Activated CD8-positive, alpha-beta T cell treated with anti-CD3 and anti-CD28 coated beads for 36 hours (primary cell): ENCODE measurements around the gene CCDC171. TPM values are rescaled to one million over a fixed set of nuclear protein-coding genes. Genes with fewer than 3 reads are reported as not detected.

Experiments used
- ATAC-seq: fragments of 200-7000 bp; cut with Tn5 transposase; one replicate; pipeline ENCODE4 v1.10.0; 2021; ENCODE audit warnings: mild to moderate bottlenecking, moderate library complexity
- CTCF ChIA-PET: fragments of 350-600 bp; sonication (Branson Sonifier 250); formaldehyde crosslinking; loops from one replicate; lab custom pipeline; 2021; ENCODE audit warnings: antibody characterized with exemption; lab: Charles Lee
- POLR2A ChIA-PET: fragments of 350-600 bp; sonication (Branson Sonifier 250); formaldehyde crosslinking; loops from one replicate; lab custom pipeline; 2021; ENCODE audit warnings: antibody characterized with exemption; lab: Charles Lee
- DNase-seq: peaks from one replicate; pipeline ENCODE4 v3.0.0-alpha.2; 2020
- H3K27ac Mint-ChIP-seq: one replicate; pipeline ENCODE4 v1.8.0; 2021; ENCODE audit warnings: mild to moderate bottlenecking, mixed read lengths
- H3K27me3 Mint-ChIP-seq: one replicate; pipeline ENCODE4 v1.8.0; 2021; ENCODE audit warnings: mixed read lengths
- H3K36me3 Mint-ChIP-seq: one replicate; pipeline ENCODE4 v1.8.0; 2021; ENCODE audit warnings: low read depth, mixed read lengths
- H3K4me1 Mint-ChIP-seq: one replicate; pipeline ENCODE4 v1.8.0; 2021; ENCODE audit warnings: low read depth, mixed read lengths
- H3K4me3 Mint-ChIP-seq: one replicate; pipeline ENCODE4 v1.8.0; 2021; ENCODE audit warnings: mild to moderate bottlenecking, moderate library complexity, mixed read lengths
- H3K9me3 Mint-ChIP-seq: one replicate; pipeline ENCODE4 v1.8.0; 2021; ENCODE audit warnings: mixed read lengths
- intact Hi-C: fragments of 100-400 bp; cut with micrococcal nuclease; formaldehyde crosslinking; loops from one replicate; pipeline ENCODE4 v1.10.0; 2022
- total RNA-seq, 2 experiments: library from RNA; stranded (reverse); gene quantifications; one replicate each; pipeline ENCODE4 v1.2.3, GENCODE V29; 2021
- TF ChIP-seq, protein P1 (sequence below): fragments of 200-600 bp; IDR thresholded peaks from one replicate; pipeline ENCODE4 v1.8.0; 2022; ENCODE audit warnings: antibody characterized with exemption, mild to moderate bottlenecking

CCDC171 gene
- total RNA-seq, 2 experiments from 2014 or later = 2.1 to 2.3 TPM

DNA sequence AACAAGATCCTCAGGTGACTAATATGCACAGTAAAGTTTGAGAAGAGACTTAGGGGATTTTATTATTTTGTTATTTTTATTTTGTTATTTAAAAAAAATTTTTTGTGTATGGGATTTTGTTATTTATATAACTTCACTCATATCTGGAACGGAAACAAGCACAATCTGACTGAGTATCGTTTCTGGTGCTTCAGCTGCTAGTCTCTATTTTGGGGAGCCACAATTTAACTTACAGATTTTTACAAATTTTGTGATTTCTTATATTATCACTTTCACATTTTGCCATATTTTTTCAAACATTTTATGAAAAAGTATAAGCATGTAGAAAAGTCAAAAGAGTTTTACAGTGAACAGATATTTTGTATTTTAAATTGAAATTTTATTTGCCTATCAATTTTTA lies 208.7 kb downstream of the CCDC171 start:
- intact Hi-C loops = no loop called here
- no peak for ATAC-seq

DNA sequence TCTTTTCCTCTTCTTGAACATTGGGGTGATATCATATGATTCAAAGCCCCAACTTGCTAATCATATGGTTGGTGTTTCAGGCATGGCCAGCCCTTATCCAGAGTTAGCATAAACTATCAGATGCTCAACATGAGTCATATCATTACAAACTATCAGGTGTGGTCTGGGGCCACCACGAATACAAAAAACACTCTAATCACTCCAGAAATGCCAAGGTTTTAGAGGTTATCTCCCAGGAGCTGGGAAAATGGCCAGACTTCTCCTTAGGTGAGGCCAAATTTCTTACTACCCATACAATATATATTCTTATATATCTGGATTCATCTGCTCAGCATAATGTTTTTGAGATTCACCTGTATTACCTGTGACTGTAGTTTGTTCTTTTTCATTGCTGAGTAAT lies 210.5 kb downstream of the CCDC171 start:
- H3K36me3 Mint-ChIP-seq = no peaks in the 10 kb centered on the region
- no peaks in the 10 kb centered on the region for H3K4me1 Mint-ChIP-seq
- DNase-seq (no peak), ATAC-seq (no peak)
- no peak overlapping the region for H3K4me3 Mint-ChIP-seq
- POLR2A ChIA-PET = no interaction called here
- H3K27me3 Mint-ChIP-seq = no peaks in the 10 kb centered on the region
- H3K27ac Mint-ChIP-seq = no peak overlapping the region
- intact Hi-C loops = no loop called here
- TF ChIP-seq, protein P1, sequence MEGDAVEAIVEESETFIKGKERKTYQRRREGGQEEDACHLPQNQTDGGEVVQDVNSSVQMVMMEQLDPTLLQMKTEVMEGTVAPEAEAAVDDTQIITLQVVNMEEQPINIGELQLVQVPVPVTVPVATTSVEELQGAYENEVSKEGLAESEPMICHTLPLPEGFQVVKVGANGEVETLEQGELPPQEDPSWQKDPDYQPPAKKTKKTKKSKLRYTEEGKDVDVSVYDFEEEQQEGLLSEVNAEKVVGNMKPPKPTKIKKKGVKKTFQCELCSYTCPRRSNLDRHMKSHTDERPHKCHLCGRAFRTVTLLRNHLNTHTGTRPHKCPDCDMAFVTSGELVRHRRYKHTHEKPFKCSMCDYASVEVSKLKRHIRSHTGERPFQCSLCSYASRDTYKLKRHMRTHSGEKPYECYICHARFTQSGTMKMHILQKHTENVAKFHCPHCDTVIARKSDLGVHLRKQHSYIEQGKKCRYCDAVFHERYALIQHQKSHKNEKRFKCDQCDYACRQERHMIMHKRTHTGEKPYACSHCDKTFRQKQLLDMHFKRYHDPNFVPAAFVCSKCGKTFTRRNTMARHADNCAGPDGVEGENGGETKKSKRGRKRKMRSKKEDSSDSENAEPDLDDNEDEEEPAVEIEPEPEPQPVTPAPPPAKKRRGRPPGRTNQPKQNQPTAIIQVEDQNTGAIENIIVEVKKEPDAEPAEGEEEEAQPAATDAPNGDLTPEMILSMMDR = no peak
- CTCF ChIA-PET = no interaction called here
- no peaks in the 10 kb centered on the region for H3K9me3 Mint-ChIP-seq

More for the DNA sequence above, 208.7 kb downstream of the CCDC171 start:
- Mint-ChIP-seq H3K4me3 (no peak overlapping the region), H3K27ac (no peak overlapping the region), H3K4me1 (no peaks in the 10 kb centered on the region), H3K27me3 (no peaks in the 10 kb centered on the region), H3K9me3 (no peaks in the 10 kb centered on the region), H3K36me3 (no peaks in the 10 kb centered on the region)
- ChIA-PET CTCF (no interaction called here), POLR2A (no interaction called here)
- TF ChIP-seq, protein P1 = no peak
- no peak for DNase-seq

DNA sequence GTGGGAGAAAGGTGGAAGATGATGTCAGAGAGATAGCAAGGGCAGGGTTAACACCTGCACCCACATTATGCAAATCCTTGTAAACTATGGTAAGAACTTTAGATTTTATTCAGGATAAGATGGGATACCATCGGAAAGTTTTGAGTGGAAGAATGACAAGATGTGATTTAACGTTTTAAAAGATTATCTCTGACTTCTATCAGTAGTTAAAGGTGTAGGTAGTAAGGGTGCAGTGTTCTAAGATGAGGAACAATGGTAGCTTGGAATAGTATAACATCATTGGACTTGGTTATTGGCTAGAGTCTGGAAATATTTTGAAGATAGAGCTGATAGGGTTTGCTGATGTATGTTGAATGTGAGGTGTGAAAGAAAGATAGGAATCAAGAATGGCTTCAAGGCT lies 211.3 kb downstream of the CCDC171 start:
- CTCF ChIA-PET = interaction anchor here (1.0 kb wide), 1 partner anchor 48 kb away, joined by 3 read pairs; no protein-coding TSS in a partner anchor
- Mint-ChIP-seq H3K4me3 (no peak overlapping the region), H3K36me3 (no peaks in the 10 kb centered on the region), H3K27me3 (no peaks in the 10 kb centered on the region), H3K9me3 (no peaks in the 10 kb centered on the region), H3K27ac (no peak overlapping the region), H3K4me1 (no peaks in the 10 kb centered on the region)
- TF ChIP-seq, protein P1 = no peak
- DNase-seq = no peak
- POLR2A ChIA-PET = no interaction called here
- intact Hi-C loops = no loop called here
- no peak for ATAC-seq

DNA sequence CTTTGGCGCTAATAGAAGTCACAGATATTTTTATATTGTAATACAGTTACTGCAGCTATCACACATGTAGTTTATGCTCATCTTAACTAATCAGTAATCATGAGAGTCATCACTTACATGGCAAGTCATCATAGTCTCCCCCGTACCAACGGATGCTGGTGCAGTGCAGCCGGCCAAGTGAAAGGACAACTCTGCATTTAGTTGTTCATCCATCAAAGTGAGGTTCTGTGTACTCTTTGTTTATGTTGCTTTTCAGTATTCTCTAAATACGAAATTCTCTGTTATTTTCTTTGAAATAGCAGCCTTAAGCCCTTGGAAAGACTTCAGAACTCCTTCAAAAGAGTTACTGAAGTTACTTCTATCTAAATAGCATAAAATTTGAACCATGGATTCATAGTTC lies 216.7 kb downstream of the CCDC171 start:
- Mint-ChIP-seq H3K9me3 (no peaks in the 10 kb centered on the region), H3K4me1 (no peaks in the 10 kb centered on the region), H3K4me3 (no peak overlapping the region), H3K27ac (no peak overlapping the region), H3K27me3 (no peaks in the 10 kb centered on the region), H3K36me3 (no peaks in the 10 kb centered on the region)
- TF ChIP-seq, protein P1 = no peak
- DNase-seq (no peak), ATAC-seq (no peak)
- intact Hi-C loops = no loop called here
- POLR2A ChIA-PET = no interaction called here
- CTCF ChIA-PET = no interaction called here

DNA sequence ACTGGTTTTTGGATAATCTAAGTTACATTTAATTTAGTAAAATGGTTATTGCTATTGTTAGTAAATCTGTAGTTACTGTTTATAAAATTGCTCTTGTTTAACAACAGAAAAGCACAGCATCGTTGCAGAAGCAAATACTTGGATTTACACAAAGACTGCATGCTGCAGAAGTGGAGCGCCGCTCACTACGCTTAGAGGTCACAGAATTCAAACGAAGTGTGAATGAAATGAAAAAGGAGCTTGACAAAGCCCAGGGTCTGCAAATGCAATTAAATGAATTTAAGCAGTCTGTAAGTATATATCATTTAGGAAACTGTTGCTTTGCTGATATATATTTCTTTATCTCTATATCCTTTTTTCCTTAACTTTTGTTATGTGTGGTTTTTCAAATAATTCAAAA lies 226.0 kb downstream of the CCDC171 start:
- H3K4me3 Mint-ChIP-seq = no peak overlapping the region
- H3K27me3 Mint-ChIP-seq = no peaks in the 10 kb centered on the region
- no peaks in the 10 kb centered on the region for H3K36me3 Mint-ChIP-seq
- no peak overlapping the region for H3K27ac Mint-ChIP-seq
- intact Hi-C loops = no loop called here
- ChIA-PET CTCF (no interaction called here), POLR2A (no interaction called here)
- no peak for ATAC-seq
- no peak for DNase-seq
- no peaks in the 10 kb centered on the region for H3K4me1 Mint-ChIP-seq
- H3K9me3 Mint-ChIP-seq = no peaks in the 10 kb centered on the region
- TF ChIP-seq, protein P1 = no peak
